Activated CD4-positive, alpha-beta T cell treated with anti-CD3 and anti-CD28 coated beads, Interleukin-10, Interleukin-2, amounts not matched to agents 100 ng/mL and 50 ng/mL, durations not matched to agents 16 hours and 8 hours (primary cell): ENCODE measurements around the gene CHCHD3.
"Not testable (repeated sequence)": the region's sequence is repeated elsewhere in the genome, so short reads cannot be mapped to it uniquely, and the experiment has no call there.

Experiments
- DNase-seq: peaks from one replicate; pipeline ENCODE4 v3.0.0-alpha.2; 2020

CHCHD3 gene

DNA sequence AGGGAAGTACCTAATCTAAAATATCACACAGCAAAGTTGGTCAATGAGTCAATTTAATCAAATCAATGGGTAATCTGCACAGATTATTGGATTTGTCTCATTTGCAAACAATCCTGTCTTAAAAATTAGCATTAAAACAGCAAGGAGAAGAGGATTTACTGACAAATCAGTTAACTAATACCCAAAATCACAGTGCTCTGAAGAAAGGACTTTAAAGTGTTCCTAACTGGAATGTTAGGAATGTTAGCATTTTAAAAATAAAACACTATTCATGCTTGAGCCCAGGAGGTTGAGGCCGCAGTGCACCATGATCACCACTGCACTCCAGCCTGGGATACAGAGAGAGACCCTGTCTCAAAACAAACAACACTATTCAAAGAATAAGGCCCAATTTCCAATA is 83.1 kb downstream of the CHCHD3 start:
- no peak for DNase-seq

- no peak for DNase-seq
These were observed 84.4 kb downstream of the CHCHD3 start for GRCh38 chr7:132997505-132997904.

DNA sequence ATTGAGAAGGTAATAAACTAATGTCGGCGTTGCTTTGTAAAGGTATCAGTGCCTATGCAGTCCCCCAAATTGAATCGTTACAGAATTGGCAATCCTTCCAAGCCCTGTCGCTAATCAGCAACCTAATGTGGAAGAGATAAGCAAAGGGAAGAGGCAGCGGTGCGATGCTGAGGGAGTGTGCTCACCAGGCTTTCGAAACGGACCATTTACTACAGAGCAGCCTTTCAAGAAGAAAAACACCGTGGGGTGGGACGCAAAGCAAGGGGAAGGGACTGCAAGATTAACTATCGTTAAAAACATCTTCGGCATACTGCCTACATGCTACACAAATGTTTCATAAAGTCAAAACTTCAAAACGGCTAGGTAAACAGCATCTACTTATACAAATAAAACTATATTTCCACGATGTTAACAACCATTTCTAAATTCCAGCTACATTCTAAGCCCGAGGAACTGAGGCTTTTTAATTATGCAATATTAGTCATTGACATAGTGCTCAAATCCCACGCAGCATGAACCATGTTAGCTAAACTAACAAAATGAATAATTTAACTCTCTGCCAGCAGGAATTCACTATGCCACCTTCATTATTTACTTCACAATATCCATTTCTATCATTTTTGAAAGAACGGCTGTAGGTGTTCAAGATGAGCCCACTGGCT is 85.2 kb downstream of the CHCHD3 start:
- DNase-seq, result no peak

DNA sequence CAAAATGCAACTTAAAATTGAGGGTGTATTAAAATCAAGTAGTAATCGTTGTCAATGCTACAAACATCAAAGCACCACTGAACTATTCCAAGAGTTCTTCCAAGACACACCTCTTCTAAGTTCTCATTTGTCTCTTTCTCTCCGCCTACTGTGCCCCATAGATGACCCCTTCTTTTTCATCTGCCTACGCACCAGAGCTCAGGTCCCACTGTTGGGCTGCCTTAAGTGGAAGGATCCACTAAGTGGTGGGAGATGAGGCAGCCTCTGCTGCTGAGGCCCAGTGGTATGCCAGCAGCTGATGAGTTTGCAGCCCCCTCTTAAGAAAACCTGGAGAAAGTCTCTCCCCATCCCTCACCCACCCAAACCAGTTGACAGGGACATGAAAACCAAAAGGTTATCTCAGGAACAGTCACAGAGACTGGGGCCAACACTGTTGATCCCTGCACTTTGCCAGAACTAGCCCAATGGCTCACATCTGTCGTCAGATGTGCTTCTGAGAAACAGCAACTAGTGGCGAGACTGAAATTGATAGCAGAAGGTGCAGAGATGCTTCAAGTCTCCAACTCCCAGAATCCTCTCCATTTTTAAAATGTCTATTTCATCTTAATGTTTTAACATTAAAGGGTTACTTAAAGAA is 88.4 kb downstream of the CHCHD3 start:
- no peak for DNase-seq

- DNase-seq, result no peak
These were observed 90.0 kb downstream of the CHCHD3 start for GRCh38 chr7:132991615-132992587.

- no peak for DNase-seq
These were observed 93.8 kb downstream of the CHCHD3 start for GRCh38 chr7:132988117-132988516.

- DNase-seq, result no peak
These were observed 101.5 kb downstream of the CHCHD3 start for GRCh38 chr7:132980402-132980801.

- DNase-seq, result no peak
These were observed 102.4 kb downstream of the CHCHD3 start for GRCh38 chr7:132979524-132979923.

DNA sequence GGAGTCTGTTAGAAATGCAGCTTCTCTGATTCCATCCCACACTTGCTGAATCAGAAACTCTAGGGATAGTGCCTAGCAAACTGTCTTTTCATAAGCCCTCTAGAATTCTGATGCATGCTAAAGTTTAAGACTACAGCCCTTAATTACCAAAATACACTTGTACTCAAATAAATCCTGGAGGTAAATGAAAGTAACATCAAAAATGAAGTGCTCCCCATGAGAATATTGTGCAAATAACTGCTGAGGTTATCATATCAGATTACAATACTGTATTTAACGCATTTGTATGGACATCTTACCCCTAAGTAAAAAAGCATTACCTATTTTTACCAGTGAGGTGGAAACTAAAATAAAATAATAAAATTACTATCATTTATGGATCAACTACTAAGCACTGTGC is 104.7 kb downstream of the CHCHD3 start:
- no peak for DNase-seq

DNA sequence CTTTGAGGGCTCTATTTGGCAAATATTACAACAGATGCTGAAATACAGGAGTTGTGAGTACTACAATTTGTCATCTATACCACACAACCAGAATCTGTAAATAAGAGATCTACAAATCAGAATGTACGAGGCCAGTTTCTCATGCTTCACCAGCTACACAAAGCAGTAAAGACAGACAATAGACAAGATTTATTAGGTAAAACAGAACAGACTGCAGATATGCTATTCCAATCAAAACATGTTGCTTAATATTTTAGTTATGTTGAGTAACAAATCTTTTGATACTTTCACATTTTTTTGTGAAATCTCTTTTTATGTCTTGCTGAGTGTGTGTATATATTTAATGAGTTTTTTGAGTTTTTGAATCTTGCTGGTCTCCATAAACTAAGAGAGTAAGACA is 109.1 kb downstream of the CHCHD3 start:
- DNase-seq, result no peak

- DNase-seq, result no peak
These were observed 111.6 kb downstream of the CHCHD3 start for GRCh38 chr7:132970257-132970656.

DNA sequence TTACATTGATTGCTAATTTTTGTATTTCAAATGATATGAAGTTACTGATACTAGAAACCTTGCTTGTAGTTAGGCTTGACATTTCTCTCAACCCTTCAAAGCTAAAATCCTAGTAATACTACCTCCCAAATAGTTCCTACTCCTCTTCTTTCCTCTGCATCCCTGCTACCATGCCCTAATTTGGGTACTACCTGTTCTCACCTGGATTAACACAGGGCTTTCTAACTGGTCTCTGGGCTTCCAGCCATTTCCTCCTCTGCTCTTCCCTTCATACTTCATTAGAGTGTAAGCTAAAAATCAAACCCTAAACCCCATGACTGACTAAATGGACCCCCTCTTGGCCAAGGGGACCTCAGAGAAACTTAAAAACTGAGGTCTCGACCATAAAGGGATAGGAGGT is 112.4 kb downstream of the CHCHD3 start:
- no peak for DNase-seq

- not testable (repeated sequence) for DNase-seq
These were observed 114.4 kb downstream of the CHCHD3 start for GRCh38 chr7:132967470-132967848.

DNA sequence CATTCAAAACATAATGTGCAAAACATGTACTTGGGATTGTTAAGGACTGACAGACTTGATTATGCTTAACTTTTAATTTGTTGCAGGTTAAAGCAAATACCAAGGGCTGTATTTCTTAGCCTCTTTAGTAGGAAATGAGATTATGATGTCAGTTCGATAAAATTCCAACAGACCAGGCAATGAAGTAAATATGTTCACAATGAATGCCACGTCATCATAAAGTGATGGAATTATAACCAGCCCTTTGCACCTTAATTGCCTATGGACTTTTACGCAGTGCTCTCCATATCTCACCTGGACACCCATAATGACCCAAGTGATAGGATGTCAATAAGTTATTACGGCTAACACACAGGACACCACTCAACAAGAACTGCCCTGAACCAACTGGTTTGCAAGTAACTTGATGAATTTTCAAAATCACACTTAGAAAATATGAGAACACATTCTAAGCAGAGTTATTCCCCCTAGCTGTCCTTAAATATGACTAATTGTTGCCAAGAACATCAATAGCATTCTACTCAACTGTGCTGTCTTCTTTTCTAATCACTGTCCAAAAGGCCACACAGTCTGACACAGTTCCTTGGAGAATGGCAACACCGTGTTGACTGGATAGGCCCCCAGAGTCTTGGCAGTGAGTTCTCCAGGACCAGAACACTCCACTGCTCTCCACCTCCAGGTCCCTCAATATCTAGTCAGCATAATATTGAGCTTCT is 115.0 kb downstream of the CHCHD3 start:
- DNase-seq, result no peak

DNA sequence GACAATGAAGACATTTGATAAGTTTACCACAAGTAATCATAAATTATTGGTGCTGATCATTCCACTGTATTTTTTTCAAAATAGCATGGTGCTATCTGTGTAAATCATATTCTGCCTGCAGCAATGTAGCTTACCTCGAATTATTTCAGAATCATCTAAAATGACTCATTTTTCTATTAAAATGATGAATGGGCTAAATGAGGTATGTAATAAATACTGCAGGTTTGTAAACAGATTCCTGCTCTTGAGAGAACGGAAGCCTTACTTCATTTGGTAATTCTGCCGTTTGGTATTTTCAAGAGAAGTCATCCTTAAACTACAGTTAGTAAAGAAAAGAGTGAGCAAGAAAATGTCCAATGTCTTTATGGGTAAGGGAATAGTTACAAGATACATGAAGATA is 115.9 kb downstream of the CHCHD3 start:
- DNase-seq, result no peak

DNA sequence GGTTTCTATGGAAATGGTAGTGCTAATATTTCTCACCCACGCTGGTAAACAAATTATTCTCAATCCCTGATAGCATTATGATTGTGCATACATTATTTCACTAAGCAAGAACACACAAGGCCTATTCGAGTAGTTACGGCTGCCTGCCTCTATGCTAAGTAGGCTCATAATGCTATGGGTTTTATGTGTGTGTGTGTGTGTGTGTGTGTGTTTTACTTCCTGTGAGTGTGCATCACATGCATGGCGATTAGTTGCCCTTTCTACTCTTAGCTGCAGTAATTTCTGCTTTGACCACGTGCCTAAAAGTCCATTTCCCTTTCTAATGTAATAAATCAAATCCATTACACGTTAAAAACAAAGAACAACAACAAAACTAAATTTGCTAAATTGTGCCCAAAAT is 117.0 kb downstream of the CHCHD3 start:
- DNase-seq, result no peak

GRCh38 chr7:132959891-132960290 is 122.0 kb downstream of the CHCHD3 start:
- no peak for DNase-seq

GRCh38 chr7:132956556-132956955 is 125.3 kb downstream of the CHCHD3 start:
- no peak for DNase-seq

DNA sequence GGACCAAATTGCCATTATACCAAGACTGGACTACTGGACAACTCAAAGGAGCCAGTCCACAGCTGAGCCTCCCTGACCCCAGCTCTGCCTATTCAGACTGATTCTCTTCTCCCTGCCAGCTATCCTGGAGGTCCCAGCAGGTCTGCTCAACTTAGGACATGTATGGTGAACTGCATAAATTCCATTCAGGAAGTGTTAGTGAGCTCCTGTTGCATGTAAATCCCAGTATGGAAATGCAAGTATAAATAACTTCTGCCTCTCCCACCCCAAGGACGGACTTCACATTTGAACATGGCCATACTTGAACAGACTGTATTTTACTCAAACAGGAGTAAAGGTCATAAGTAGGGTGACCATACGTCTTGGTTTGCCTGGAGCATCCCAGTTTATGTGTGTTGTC is 128.4 kb downstream of the CHCHD3 start:
- DNase-seq, result no peak

DNA sequence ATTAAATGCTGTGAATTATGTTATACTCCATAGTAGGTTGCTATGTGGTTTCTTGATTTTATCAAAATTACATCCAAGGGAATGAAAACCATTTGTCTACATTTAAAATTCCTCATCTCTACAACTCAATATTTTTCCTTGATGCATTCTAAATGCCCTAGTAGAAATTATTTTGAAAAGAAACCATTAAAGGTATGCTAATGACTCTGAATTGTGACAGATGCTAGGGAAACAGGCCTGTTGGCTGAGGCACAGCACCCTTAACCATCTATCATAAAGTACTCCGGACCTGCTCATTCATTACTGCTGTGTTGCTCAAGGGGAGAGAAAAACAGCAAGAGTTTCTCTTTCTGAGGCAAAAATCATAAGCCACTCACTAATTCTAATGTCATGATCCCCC is 131.2 kb downstream of the CHCHD3 start:
- DNase-seq, result no peak

DNA sequence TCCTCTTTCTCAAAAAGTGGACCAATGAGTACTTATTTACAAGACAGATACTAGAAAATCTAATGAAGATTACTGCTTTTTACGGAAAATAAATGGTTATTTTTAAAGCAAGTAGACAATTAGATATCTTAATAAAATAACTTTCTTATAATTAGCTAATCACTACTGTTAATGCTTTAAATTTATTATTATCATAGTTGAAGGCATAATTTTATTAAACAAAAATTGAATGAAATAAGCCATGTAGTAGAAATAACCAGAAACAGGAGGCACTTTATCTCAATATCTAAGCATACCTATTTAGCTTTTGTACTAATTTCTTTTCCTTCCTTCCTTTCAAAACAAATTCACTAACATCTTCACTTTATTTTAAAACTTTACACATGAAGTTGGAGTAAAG is 134.9 kb downstream of the CHCHD3 start:
- no peak for DNase-seq

GRCh38 chr7:132944774-132945173 is 137.1 kb downstream of the CHCHD3 start:
- DNase-seq, result no peak

DNA sequence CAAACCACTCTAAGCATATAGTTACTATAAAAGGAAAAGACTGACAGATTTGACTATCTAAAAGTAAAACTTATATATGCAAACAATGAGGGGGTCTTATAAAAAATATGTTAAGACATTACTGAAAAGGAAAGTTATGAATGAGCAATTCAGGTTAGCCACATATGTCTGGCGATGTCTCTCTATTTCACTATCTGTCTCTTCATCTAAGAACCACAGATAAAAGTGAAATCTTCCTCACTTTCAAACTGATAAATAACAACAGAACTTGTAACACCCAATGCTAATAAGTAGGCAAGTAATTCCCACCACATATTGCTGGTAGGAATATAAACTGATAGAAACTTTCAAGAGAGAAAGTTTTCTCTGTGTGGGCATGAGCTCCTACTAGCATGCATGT is 138.2 kb downstream of the CHCHD3 start:
- peak; percentile 31 for DNase-seq
